Ramos (cell line): Measurements from ENCODE around the gene MIF.
"Not testable (repeated sequence)": the region's sequence is repeated elsewhere in the genome, so short reads cannot be mapped to it uniquely, and the experiment has no call there.

ENCODE experiments used
- in situ Hi-C: fragments of 300-500 bp; cut with MboI; formaldehyde crosslinking; loops from one replicate; pipeline ENCODE4 v1.14.3; 2022; ENCODE audit warnings: low sequenced_read_pairs; ENCODE audit not compliant: unreplicated experiment

MIF gene

DNA sequence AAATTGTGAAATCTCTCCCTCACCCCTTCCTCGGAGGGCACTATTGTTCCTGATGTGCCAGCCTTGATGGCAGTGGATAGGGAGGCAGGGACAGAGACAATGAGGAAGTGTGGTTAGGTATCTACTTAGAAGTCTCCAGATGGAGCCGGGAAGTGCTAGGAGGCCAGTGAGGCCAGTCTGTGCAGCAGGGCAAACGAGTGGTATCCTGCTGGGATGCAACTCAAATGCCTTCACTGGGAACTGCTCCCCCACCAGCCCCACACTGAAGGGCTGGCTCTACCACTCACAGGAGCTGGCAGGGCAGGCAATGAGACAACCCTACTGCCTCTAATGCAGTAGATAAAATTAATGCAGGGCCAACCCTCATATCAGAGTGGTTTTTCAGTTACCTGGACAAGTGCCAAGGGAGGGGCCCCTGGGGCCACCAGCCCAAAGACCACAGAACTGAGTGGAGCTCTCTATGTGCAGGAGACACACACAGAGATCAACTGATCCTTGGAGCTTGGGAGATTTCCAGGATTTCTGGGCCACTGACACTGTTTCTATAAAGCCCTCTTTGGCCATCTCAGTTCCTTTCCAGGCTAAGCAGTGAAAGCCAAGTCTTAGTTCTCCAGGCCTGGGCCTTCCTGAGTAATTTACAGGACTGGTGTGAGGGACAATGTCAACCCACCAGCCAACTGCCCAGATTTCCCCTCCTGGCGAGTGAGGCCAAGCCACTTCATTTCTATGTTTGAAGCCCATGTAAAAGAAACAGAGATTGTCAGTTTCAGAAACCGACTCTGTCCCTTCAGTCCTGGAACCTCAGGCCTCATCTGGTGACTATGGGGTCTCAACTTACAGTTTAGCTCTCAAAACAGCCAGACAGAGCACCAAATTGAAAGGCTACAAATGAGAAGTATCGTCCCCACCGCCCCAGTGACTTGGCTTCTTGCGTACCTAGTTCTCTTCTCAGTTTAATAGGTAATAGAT is 4.1 kb downstream of the MIF start:
- in situ Hi-C loops: no loop called here

DNA sequence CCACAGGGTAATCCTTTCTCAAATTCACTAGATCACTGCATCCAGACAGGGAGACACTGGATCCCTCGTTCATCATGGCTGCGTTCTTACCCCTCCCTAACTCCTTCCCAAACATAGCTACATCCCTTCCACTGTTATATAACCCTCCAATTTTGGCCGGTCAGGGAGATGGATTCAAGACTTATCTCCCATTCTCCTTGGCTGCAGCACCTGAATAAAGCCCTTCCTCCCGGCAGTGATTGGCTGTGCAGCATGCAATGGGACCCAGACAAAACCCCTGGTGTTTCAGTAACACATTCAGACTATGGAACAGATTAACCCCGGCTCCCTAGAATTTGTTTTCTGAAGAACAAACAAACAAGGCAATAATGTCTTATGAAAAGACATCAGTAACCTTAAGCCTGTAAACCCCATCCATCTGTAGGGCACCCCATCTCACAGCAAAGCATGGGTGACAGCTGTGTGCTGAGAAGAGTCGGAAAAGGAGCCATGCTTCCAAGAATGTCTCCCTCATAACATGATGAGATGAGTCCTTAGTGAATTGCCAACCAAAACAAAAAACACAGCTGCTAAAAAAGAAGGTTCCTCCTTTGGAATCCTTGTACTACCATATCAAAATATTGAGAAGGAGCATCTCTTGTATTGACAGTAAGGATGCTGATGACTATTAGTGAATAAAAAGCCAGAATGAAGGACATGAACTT is 5.0 kb downstream of the MIF start:
- in situ Hi-C loops: no loop called here

DNA sequence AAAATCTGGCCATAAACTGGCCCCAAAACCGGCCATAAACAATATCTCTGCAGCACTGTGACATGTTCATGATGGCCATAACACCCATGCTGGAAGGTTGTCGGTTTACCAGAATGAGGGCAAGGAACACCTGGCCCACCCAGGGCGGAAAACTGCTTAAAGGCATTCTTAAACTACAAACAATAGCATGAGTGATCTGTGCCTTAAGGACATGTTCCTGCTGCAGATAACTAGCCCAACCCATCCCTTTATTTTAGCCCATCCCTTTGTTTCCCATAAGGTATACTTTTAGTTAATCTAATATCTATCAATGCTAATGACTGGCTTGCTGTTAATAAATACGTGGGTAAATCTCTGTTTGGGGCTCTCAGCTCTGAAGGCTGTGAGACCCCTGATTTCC is 6.0 kb downstream of the MIF start:
- in situ Hi-C loops: not testable (repeated sequence)

DNA sequence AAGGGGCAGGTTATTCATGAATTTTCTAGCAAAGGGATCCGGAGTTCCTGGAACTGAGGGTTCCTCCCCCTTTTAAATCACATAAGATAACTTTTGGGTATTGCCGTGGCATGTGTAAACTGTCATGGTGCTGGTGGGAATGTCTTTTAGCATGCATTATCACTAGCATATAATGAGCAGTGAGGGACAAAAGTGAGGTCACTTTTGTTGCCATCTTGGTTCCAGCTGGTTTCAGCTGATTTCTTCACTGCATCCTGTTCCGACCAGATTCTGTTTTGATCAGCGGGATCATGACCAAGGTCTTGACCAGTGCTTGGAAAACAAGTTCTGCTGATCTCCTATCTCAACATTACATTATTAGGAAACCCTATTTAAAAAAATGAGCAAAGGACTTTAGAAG is 7.4 kb downstream of the MIF start:
- in situ Hi-C loops: no loop called here

DNA sequence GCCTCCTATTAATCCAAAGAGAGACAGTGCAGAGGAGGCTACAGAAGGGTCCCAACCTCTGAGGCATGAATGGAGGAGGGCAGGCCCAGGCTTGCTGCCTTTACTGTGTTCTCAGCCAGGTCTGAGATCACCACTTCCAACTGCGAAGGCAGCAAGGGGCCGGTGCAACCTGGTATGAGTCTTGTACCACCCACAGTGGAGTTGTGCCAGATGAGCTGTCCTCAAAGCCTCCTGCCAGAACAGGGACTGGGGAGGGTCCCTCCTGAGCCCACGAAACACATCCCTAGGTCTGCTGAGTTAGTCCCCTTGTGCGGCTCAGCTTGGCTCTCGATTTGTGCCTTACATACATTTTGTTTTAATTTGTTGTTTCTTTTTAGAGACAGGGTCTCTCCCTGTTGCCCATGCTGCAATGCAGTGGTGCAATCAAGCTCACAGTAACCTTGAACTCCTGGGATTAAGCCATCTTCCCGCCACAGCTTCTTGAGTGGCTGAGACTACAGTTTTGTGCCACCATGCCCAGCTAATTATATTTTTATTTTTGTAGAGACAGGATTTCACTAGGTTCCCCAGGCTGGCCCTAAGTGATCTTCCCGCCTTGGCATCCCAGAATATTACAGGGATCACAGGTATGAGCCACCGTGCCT is 9.3 kb downstream of the MIF start:
- in situ Hi-C loops: no loop called here

DNA sequence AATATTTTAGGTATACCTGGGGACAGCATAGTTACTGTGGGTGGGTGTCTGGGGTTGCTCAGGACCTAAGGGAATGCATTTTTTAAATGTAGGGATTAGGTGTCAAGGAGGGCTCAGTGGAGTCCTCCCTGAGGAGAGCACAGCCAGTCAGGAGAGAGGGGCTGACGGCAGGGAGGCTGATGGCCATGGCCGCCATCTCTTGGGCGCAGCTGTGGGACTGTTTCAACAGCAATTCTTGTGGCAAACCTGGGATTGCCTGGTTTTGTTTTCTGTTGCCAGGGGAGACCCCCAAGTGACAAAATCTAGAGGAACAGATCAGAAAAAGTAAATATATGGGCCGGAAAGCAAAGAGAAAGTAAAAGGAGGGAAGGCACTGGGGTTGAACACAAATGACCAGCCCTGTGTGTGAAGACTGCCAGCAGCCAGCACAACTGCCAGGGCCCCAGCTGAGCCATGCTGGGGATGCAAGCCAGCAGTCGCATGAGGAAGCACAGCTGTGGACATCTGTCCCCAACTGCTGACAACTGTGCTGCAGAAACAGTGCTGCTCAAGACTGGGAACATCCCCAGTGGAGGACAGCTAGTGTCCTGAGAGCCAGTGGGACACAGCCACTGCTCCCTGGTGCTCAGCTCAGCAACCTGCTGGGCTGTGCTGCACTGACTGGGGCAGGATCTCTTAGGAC is 10.5 kb downstream of the MIF start:
- in situ Hi-C loops: no loop called here

DNA sequence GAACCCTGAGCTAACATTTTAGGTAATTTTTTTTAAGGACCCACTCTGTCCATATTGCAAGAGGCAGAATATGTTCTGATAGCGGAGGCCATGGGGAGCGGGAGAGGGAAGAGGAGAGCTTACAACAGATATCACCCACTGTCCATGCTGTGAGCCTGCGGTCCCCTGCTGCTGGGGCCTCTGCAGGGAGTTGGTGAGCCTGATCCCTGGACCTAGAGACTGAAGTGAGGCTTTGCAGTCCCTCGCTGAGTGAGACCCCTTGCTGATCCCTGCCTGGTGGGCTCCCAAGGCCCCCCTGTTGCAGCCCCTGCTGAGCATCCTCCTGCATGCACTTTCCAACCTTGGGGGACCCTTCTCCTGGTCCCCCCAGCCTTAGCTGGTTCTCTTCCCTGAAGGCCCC is 12.5 kb downstream of the MIF start:
- in situ Hi-C loops: no loop called here

DNA sequence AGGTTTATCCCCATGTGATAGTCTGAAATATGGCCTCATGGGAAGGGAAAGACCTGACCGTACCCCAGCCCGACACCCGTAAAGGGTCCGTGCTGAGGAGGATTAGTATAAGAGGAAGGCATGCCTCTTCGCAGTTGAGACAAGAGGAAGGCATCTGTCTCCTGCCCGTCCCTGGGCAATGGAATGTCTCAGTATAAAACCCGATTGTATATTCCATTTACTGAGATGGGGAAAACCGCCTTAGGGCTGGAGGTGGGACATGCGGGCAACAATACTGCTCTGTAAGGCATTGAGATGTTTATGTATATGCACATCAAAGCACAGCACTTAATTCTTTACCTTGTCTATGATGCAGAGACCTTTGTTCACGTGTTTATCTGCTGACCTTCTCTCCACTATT is 13.2 kb downstream of the MIF start:
- in situ Hi-C loops: not testable (repeated sequence)

DNA sequence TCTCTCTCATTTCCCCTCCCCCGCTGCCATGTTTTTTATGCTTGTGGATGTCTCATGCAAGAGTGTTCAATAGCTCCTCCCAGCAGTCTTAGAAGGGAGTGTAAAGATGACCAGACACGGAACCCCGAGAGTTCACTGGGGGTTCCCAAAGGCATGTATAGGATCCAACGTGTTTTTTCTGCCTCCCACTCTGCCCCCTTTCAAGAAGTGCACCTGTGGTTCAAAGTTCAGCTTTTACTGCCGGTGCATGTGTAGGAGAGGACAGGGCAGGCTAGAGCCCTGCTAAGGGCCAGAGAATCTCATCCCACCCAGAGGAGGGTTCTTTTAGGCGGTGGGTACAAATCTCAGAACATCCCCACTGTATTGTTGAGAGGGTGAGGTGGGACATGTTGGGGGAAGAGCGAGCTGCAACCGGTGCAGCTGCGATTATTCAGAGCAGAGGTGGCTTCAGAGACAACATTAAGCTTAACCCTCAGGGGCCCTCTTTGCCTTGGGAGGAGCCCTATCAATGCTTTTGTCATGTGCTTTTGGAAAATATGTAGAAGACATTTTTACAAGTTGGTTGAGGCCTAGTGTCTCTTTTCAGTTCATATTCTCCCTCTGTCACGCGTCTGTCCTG is 14.5 kb downstream of the MIF start:
- in situ Hi-C loops: no loop called here

DNA sequence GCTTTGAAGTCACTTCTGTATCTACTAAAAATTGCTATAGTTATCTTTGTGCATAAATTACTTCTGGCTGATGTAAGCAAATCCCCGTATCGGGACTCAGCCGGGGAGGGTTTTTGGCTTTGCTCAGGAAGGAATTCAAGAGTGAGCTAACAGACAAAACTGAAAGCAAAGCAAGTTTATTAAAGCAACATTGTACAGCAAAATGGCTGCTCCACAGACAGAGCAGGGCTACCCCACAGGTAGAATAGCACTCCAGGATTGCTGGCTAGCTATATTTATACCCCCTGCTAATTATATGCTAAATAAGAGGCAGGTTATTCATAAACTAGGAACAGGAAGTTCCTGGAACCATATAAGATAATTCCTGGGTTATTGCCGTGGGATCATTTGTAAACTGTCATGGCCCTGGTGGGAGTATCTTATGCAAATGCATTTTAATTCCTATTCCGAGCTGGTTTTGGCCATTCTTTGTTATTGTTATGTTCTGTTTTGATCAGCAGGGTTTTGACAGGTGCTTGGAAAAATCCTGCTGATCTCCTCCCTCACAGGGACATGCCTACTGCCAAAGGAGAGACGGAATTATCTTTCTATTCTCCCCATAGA is 15.2 kb downstream of the MIF start:
- in situ Hi-C loops: no loop called here

DNA sequence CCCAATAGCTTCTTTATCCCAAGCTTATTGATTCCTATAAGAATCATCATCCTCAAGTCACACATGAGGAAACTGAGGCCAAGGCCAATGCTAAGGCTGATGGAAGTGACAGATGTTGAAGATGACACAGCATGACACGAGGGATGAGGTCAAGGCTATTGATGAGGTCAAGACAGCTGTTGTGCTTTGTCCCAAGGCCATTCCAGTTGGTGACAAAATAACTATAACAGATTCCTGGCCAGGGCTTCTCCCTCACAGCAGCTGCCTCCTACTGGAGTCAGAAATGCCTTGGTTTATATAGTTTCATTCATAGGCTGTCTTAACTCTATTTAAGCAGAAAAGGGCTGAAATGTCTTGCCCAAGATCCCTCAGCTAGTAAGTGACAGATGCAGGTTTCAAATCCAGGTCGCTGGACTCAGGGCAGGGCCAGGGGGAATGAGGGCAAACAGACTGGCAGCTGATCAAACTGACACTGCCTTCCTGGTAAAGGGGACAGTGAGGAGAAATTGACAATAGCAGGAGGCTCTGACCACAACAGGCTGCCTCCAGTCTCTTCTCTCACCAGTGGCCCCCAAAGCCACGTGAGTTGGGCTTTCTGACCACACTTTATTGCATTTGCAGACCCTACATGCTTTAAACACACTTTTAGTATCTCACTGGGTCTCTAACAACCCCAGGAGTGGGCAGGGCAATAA is 16.5 kb downstream of the MIF start:
- in situ Hi-C loops: no loop called here

DNA sequence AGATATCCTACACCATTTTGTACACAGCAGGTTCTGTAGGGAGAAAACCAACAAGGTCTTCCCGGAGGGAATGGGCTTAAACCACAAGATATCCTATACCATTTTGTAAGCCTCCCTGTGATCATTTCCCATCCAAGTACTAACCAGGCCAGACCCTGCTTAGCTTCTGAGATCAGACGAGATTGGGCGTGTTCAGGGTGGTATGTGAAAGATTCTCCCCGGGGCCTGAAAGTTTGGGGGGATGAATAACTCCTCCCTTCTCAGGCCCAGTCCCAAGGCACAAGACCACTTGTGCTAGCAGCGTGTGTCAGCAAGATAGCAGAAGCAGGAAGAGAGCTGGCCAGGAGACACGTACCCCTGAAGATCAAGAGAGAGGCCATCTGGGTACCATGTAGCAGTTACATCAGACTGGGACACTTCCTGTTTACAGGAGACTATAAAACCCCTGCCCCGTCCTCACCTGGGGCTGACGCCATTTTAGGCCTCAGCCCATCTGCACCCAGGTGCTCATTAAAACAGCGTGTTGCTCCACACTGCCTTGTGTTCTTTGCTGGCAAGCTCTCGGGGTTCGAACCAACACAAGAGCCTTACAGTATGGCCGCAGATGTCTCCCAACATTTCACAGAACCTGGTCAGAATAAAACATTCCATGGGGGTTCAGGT is 17.3 kb downstream of the MIF start:
- in situ Hi-C loops: no loop called here

DNA sequence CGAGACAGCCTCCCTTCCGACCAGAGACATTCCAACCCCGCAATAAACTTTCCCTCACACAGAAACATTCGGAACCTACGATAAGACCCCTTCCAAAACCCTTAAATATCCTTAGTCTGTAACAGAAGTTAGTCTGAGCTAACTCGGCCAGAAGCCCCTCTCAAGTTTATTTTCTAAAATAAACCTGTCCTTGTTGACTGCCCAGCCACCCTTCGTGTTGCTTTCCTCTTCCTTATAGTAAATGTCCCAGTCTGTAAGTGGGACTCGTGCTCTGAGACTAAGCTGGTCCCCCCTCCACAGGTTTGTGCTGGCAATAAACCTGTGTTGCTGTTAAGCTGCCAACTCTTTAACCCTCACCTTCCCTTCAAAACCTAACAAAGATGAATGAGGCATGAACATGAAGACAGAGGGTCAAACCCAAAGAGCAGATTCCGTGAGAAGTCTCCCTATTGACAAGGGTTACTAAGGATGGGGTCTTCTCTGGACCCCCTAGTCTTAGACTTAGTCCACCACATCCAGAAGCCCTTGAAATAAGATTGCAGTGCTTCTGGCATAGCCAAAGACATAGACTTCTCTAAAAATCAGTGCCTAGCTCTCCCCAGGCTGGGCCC is 18.2 kb downstream of the MIF start:
- in situ Hi-C loops: no loop called here

DNA sequence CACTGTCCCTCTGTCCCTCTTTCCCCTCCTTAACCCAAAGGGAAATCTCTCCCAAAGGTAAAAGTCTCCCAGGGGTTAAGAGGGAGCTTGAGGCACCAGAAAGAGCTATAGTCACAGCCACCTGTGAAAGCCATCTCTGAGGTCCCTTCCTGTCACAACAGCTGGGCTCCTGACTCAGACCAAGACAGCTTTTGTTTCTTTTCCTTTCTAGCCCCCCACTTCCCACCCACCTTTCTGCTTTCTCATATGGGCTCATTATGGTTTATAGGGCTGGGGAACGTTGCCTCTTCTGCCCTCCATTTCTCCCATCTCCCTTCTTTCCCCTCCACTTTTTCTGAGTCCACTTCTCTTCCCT is 19.1 kb downstream of the MIF start:
- in situ Hi-C loops: no loop called here

DNA sequence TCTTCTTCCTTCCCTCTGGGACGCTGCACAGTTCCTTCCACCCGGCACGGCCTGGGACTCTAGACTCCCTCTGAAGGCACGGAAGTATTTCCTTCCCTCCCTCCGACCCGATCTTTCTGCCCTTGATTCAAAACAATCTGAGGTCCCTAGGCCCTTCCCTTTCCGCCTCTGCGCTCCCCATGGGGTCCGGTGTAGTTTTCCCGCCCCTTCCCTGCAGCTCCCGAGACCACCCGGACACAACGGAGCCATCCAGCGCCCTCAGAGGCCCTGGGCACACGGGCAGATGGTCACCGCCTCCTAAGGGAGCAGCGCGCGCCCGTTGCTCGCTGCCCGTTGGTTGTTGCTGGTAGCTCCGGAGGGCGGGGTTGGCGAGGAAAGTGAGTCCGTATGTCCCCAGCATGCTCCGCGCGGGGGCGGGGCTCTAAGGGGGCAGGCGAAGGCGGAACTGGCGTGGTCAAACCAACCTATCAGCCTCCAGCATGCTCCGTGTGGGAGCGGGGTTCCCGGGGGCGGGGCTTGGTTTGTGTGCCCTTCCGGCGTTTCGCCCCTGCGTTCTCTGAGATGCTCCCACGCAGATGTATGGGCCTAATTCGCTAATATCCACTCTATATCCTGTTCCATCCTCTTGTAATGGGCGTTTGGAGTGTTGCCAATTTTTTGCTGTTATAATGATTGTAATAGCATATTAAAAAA is 19.6 kb downstream of the MIF start:
- in situ Hi-C loops: no loop called here

DNA sequence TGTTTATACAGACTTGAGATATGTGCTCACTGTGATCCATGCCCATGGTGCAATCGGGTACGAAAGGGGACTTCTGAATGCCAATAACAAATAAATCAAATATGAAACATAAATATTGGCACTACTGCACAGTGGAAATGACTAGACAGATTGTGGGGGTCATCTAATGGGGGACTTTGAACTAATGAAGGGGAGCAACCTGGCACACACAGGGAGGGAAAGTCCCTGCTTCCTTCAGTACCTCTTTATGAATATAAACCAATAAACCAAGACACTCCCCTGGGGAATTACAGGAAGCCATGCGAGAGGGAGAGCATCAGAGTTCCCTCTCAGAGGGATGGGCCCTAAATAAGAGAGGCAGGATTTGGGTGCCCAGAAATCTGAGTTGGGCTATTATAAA is 21.1 kb downstream of the MIF start:
- in situ Hi-C loops: no loop called here

DNA sequence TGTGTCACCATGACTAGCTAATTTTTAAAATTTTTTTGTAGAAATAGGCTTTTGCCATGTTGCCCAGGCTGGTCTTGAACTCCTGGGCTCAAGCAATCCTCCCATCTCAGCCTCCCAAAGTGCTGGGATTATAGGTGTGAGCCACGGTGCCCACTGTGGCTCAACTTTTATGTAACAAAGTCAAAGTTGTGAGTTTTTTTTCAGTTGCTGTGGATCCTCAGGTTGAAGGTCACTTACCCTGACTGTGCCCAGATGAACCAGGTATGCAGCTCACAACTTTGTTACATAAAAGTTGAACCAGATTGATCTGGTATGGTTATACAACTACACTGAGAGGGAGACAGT is 26.1 kb downstream of the MIF start:
- in situ Hi-C loops: not testable (repeated sequence)
